Uterus (tissue), 2 donors: ENCODE data around the gene BORCS8.

Experiments used
- POLR2A ChIP-seq, 2 donors: fragments of 450-650 bp; IDR thresholded peaks; one replicate each; pipeline ENCODE4 v1.6.1; 2016; ENCODE audit warnings: antibody characterized with exemption in 2 of 2, mild to moderate bottlenecking in 1 of 2, moderate library complexity in 1 of 2
- TF ChIP-seq, protein P1 (sequence below), 4 experiments: fragments of 200-600 bp in 2 of 4; fragments of 450-650 bp in 2 of 4; sonication (generic) in 2 of 4; IDR thresholded peaks; one replicate each; pipeline ENCODE4 v1.5.1; 2016 to 2019; ENCODE audit warnings: antibody characterized with exemption in 4 of 4, mild to moderate bottlenecking in 2 of 4, moderate library complexity in 1 of 4

DNA sequence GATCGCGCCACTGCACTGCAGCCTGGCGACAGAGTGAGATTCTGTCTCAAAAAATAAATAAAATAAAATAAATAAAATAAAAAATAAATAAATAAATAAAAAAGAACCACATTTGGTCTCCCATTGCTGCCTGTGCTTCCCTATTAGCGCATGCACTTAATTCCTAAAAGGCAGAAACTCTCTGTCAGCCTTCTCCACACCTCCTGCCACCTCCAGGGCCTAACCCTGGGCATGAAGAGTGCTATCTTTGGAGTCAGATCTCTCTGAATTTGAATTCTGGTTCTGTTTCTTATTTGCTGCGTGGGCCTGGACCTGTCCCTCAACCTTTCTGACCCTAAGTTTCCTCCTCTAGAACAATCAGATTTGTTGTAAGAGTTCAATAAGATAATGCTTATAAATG lies 31.1 kb upstream of the BORCS8 start:
- TF ChIP-seq, protein P1, sequence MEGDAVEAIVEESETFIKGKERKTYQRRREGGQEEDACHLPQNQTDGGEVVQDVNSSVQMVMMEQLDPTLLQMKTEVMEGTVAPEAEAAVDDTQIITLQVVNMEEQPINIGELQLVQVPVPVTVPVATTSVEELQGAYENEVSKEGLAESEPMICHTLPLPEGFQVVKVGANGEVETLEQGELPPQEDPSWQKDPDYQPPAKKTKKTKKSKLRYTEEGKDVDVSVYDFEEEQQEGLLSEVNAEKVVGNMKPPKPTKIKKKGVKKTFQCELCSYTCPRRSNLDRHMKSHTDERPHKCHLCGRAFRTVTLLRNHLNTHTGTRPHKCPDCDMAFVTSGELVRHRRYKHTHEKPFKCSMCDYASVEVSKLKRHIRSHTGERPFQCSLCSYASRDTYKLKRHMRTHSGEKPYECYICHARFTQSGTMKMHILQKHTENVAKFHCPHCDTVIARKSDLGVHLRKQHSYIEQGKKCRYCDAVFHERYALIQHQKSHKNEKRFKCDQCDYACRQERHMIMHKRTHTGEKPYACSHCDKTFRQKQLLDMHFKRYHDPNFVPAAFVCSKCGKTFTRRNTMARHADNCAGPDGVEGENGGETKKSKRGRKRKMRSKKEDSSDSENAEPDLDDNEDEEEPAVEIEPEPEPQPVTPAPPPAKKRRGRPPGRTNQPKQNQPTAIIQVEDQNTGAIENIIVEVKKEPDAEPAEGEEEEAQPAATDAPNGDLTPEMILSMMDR (IDR thresholded peaks at IDR 0.05), result no peak
- no peak for TF ChIP-seq POLR2A (IDR thresholded peaks at IDR 0.05)
